Fibroblast of lung (primary cell): ENCODE measurements around the gene IGSF11.

Experiments
- EZH2 ChIP-seq: IDR thresholded peaks from 2 replicates; pipeline ENCODE4 v1.5.1; 2012; ENCODE audit warnings: low read length, control low read depth, mild to moderate bottlenecking; ENCODE audit errors: missing control alignments
- TF ChIP-seq, protein P1 (sequence below), 2 donors: IDR thresholded peaks in 1 of 2; conservative IDR thresholded peaks in 1 of 2; 1 replicate in 1 of 2; 2 replicates in 1 of 2; pipeline ENCODE4 v1.5.1; 2011 to 2012; ENCODE audit warnings: low read length in 2 of 2, control low read depth in 1 of 2, inconsistent platforms in 1 of 2, low read depth in 1 of 2, mild to moderate bottlenecking in 1 of 2

DNA sequence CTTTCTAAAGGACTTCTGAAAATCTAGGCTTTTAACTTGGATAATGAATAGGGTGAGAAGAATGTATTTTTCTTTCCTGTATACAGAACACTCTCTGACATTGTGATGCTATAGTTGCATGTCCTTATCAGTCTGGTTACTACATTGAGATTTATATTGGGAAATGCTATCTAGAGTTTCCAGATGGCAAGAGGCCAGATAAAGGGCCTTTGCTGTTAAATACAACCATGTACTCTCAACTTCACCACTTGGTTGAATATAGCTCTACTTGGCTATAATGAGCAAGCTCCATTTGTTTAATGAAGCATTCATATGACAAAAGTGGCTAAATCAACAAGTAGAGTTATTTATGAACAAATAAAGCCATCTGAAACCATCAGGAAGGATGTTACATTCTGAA lies 91.0 kb downstream of the IGSF11 start:
- TF ChIP-seq, protein P1, sequence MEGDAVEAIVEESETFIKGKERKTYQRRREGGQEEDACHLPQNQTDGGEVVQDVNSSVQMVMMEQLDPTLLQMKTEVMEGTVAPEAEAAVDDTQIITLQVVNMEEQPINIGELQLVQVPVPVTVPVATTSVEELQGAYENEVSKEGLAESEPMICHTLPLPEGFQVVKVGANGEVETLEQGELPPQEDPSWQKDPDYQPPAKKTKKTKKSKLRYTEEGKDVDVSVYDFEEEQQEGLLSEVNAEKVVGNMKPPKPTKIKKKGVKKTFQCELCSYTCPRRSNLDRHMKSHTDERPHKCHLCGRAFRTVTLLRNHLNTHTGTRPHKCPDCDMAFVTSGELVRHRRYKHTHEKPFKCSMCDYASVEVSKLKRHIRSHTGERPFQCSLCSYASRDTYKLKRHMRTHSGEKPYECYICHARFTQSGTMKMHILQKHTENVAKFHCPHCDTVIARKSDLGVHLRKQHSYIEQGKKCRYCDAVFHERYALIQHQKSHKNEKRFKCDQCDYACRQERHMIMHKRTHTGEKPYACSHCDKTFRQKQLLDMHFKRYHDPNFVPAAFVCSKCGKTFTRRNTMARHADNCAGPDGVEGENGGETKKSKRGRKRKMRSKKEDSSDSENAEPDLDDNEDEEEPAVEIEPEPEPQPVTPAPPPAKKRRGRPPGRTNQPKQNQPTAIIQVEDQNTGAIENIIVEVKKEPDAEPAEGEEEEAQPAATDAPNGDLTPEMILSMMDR (conservative IDR thresholded peaks at IDR 0.05 in 1 of 2, IDR thresholded peaks at IDR 0.05 in 1 of 2; ENCODE audit: low read depth in 1 of 2, low read length in 2 of 2): no peak
- TF ChIP-seq EZH2: no peak
